NCI-H460 (cell line): ENCODE results near the gene DUSP22. TPM values are rescaled to one million over a fixed set of nuclear protein-coding genes. Genes with fewer than 3 reads are reported as not detected.
"Not testable (repeated sequence)": the region's sequence is repeated elsewhere in the genome, so short reads cannot be mapped to it uniquely, and the experiment has no call there.

Source experiments
- DNase-seq: peaks from one replicate; pipeline ENCODE4 v3.0.0-alpha.2; 2016; ENCODE audit warnings: low read depth; ENCODE audit errors: extremely low read depth
- total RNA-seq: library from RNA; depleted of rRNA; stranded (reverse); fragments of >200 nt; shearing (Covaris generic); gene quantifications from 2 replicates; pipeline ENCODE4 v1.2.3, GENCODE V29; 2014

Gene DUSP22
- total RNA-seq, 1 experiment from 2014 or later = 48.4 TPM

DNA sequence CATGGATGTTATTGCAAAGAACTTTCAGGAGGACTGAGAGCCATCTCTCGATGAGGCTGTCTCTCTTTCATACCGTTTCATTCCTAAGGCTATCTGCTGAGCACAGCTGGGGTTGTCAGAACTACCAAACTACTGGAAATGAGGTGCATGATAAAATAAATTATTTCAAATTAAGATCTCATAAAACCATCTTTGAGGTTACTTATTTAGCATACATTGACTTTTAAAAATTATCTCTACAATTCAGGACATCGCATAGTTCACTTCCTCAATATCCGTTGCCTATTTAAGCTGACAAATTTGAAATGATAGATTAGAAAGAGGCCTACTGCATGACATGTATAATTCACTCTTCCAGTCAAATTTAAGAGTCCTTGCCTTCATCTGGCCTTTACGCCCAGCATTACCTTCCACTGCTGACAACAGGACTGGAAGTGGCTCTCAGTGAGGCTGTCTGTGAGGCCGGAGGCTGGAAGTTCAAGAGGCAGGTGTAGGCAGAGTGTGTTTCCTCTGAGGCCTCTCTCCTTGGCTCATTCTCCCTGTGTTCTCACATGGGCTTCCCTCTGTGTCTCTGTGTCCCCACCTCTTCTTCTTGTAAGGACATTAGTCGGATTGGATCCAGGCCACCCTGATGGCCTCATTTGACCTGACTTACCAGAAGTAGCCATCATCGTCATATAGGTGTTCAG lies 12.8 kb upstream of the DUSP22 start:
- no peak for DNase-seq

DNA sequence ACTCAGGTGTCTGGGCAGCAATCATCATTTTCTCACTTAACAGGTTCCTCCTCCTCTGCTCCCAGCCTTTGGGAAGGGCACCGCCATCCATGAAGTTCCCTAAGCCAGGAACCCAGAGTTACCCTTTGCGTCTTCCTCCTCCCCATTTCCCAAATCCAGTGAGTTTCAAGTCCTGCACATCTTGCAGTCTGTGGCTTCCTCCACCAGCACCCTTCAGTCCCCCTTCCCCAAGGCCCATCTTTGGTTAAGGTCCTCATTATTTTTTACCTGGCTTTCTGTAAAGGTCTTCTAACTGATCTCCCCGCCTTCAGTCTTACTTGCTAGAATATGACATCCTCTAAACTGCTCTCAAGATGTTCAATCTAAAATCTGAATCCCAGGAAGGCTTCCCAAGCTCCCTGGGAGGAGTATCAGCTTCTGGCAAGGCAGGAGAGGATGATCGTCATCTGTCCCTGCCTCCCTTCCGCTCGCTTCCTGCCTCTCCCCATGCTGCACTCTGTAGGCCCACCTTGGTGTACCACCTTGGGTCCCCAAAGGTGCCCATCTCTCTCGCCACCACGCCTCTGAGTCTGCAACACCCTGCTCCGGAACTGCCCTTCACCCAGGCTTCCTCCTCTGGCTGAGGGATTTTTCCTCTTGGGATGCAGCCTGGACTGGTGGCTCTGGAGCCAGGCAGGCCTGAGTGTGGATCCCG lies 11.4 kb upstream of the DUSP22 start:
- no peak for DNase-seq

DNA sequence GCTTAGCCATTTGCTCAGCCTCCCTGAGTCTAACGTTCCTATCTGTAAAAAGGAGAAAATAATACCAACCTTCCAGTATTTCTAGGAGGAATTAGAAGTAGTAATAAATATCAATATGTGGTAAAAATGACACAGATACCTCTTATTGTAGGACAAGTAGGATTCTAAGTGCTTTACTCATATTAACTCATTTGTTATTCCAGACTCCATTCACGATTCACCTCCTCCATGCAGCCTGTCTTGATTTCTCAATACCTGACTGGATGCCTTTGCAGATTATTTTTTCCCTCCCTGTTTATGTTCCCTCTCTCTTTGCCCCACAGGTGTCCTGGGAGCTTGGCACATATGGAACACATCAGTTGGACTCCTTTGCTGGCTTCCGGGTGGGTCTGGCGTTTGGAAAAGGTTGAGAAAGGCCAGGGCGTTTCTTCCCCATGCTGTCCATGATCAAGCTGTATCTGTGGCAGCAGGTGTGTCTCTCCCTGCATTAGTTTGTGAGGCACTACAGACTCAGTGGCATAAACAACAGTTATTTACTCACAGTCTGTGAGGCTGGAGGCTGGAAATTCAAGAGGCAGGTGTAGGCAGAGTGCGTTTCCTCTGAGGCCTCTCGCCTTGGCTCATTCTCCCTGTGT lies 10.7 kb upstream of the DUSP22 start:
- no peak for DNase-seq

DNA sequence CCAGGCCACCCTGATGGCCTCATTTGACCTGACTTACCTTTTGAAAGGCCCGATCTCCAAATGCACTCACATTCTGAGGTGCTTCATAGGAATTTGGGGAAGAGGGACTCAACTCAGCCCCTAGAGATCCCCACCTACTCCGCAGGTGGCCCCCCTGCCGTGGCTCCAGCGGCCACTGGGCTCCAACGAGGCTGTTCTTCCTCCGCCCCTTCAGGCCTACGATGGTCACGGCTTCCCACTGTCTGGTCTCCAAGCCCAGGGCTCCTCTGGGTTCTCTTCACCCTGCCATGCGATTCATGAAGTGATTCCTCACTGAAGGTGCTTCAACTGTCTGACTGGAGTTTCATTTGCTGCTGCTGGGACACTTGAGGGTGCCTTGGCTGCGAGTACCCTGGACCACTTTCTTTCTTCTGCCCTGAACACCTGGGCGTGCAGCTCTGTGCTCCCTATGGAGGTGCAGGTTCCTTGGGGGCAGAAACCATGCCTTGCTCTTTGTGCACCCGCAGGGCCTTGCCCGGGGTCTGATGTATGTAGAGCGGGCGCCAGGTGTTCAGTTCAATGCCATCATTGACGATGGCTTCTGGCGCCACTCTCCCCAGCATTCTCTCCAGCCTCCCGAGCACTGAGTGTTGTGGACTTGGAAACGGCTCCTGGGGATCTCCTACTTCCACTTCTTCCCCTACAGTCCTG lies 10.0 kb upstream of the DUSP22 start:
- no peak for DNase-seq

DNA sequence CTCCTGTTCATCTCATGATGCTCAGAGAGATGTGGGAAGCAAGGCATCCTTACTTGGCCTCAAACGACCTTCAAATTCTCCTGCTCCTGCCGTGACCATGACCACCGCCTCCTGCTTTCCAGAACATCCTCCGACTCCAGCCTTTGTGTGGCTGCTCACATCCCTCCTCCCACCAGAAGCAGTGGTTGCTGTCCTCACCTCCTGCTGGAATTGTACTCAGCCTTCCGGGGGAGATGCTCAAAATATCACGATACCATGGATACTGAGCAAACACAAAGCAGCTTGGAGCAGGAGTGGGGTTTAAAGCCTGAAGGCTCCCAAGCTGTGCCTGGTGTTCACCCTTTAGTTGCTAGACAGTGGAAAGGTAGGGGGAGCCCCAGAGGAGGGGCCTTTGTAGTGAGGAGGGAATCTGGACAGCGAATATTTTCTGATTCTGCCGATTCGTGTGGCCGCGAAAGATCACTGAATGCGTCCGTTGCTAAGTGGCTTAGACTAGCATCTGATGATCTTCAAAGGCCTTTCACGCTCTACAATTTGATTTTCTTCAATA lies 9.3 kb upstream of the DUSP22 start:
- no peak for DNase-seq

DNA sequence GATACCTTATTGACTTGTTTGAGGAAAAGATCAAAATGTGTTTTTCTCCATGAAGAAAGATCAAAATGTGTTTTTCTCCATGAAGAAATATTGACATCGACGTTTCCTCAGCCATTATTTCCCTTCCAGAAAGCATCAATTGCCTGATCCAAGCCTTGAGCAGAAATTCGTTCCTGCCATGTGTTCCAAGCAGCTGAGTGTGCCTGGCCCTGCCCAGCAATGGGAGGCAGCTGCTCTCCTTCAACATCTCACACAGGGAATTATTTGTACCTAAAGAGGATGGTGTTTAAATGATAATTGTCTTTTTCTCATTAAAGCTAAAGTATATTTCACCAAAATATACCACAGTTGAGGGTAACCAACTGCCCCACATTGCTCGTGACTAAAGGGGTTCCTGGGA lies 7.8 kb upstream of the DUSP22 start:
- DNase-seq = no peak

DNA sequence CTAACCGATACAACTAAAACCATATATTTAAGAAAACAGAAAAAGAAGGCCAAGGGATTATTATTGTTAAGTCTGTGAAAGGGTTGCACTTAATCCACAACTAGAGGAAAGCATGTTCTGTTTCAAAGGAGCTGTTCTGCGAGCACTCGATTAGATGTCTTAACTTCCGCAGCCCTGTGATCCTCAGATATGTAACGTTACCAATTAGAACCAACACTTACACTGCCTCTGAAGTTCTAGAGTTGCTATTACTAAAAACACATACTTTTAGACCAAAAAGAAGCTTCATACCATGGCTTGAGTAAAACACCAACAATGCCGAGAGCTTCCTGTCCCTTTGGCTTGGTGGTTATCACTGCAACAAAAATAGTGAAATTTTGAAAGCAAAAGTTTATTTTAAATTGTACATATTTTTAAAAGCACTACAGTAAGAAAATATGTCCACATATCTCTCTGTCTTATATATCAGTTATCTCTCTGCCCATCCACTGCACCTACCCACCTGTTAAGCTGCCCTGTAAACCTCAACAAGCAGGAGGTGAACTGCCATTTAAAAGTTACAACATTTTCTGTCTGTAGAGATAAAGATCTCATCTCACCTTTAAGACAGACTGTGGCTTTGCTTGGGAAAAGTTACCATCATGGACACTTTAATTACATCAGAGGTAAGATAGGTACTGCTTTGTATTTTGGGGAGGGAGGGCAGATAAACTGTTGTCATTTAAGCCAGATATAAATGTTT lies 7.1 kb upstream of the DUSP22 start:
- no peak for DNase-seq

DNA sequence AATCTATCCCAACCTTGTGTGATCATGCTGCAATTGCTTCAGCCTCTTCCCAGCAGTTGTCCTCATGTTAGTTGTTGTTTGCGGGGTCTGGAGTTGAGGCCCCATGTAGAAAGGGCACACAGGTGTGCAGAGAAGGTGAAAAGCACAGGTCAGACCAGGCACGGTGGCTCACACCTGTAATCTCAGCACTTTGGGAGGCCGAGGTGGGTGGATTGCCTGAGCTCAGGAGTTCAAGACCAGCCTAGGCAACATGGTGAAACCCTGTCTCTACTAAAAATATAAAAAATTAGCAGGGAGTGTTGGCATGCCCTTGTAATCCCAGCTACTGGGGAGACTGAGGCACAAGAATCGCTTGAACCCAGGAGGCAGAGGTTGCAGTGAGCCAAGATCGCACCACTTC lies 6.4 kb upstream of the DUSP22 start:
- DNase-seq = not testable (repeated sequence)

DNA sequence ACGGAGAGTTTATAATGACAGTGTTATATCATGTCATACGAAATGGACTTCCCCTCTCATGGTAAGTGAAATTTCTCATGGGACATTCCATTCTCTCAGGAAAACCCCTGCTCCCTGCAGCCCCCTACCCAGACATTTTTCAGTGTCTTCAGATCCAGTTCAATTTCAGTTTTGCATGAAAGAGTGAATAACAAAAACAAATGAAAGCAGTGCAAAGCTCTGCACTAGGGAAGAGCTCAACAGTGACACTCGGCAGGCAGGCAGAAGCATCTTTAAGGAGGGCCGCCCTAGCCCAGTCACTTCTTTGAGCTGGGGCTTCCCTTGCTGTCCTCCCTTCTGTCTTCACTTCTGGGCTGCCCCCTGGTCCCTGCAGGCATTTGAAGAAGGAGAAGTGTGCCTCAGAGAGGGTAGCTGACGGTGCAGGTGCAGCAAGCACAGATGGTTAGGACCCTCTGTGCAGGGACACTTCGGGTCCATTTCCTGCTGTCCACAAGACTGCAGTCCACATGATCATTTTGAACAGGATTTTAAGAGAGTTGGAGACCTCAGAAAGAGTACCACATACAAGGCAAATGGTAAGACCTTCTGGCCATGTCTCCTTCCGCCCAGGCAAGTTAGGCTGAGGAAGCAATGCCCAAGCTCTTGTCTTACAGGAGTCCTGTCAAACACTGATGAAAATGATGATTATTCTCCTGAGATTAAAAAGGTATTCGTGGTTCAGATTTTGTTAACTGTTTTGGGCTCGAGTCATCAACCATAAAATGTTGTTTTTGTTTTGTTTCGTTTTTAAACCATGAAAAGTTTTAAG lies 5.4 kb upstream of the DUSP22 start:
- DNase-seq = no peak

DNA sequence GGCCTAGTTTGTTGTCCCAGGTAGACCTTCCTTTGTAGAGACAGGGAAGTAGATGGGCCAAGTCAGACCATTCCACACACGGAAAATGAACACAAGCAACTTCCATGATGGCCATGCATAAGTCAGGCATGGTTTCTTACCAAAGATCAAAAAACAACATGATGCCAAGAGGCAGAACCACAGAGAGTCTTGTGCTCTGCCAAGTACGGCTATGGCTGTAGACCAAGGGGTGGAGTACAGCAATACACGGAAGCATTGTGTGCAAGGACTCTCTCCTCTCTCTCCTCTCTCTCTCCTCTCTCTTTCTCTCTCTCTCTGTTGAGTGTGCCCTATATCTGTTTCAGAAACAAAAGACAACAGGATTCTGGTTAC lies 4.8 kb upstream of the DUSP22 start:
- no peak for DNase-seq

DNA sequence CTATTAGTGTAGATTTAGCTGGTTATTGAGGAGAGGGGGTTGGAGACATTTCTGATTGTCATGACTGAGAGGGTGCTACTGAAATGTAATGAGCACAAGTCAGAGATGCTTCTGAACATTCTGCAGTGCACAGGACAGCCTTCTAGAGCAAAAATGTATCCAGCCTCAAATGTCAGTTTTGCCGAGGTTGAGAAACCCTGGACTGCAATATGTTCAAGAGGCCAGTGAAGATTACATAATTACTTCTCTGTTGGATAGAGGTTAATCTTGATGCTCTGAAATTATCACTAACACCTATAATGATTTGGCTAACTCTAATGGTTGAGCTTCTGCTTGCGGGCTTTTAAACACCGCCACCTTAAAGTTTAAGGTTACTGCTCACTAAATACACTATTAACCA lies 3.4 kb upstream of the DUSP22 start:
- DNase-seq = no peak

DNA sequence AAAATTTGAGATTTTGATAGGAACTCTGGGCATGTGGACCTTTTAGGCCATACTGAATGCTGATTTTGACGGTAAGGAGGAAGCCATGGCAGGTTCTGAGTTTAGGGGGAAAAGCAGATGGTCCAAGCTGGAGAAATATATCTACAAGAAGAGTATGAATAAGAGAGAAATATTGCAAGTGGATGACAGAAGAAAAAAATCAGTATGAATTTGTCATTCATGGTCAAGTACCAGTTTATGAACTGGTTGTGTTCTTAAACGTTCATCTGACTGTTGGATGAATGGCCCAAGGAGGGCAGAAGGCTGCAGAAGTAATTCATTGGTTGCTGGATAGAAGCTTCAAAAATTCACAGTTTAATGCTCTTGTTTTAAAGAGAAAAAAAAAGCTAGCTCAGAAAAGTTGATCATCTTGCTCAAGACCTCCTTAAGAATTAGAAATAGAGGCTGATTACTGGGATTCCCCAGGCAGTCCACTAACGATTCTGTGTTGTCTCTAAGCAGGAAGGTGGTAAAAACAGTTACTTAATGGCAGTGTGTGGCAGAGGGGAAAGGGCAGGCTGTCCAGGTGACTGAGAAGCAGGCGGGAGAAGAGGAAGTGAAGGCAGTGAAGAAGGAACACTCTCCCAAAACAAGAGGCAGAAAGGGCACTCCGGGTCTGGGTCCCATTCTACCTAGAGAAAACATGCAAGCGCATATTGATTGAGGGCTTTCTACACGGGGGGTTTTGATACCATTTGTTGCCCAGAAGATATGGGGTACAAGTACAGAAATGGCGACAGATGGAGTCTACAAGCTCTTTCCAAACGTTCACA lies 2.0 kb upstream of the DUSP22 start:
- DNase-seq = no peak

DNA sequence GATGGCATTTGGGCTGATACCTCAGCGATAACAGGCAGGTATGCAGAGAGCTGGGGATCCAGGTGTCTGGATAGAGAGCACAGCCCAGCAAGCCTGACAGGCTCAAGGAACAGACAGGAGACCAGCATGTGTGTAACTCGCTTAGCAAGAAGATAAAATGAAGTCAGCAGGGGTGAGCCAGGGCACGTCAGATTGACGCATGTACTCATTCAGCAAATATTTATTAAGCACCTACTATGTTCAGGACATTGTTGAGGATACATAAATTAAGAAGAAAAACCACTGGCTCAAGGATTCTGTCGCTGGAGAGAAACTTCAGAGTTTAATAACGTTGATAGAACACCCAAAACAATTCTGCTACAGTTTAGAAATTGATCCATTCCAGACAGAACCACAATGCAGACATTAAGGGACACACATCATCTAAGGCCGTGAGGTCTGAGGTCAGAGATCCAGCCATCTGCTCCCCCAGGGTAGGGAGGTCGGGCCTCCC lies 1.0 kb upstream of the DUSP22 start:
- peak; percentile 19 for DNase-seq

DNA sequence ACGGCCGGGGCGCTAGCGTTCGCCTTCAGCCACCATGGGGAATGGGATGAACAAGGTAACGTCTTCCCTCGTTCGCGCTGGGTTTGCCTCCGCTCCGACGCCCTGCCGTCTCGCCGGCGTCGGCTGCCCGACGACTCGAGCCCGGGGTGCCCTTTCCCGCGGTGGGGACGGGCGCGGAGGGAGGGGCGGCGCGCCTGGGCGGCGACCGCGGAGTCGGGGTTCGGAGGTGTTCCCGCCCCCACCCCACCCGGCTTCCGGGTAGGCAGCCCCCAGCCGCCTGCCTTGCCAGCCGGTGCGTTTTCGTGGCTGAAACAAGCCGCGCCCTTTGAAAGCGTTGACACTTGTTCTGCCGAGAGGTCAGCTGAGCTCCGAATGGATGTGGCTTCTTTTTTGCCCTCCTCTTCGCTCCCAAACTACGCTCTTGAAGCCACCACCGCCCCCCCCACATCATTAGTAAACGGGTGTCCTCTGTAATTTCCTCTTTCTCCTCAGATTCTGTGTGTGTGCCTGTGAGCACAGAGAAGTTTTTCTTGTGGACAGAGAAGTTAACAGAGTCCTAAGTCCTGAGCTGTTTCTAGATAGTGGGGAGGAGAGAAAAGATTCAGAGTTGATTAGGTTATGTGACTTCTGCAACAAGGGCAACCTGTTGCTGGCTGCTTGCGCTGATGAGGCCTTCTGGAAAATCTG lies 362 bp downstream of the DUSP22 start:
- peak; percentile 49 for DNase-seq

DNA sequence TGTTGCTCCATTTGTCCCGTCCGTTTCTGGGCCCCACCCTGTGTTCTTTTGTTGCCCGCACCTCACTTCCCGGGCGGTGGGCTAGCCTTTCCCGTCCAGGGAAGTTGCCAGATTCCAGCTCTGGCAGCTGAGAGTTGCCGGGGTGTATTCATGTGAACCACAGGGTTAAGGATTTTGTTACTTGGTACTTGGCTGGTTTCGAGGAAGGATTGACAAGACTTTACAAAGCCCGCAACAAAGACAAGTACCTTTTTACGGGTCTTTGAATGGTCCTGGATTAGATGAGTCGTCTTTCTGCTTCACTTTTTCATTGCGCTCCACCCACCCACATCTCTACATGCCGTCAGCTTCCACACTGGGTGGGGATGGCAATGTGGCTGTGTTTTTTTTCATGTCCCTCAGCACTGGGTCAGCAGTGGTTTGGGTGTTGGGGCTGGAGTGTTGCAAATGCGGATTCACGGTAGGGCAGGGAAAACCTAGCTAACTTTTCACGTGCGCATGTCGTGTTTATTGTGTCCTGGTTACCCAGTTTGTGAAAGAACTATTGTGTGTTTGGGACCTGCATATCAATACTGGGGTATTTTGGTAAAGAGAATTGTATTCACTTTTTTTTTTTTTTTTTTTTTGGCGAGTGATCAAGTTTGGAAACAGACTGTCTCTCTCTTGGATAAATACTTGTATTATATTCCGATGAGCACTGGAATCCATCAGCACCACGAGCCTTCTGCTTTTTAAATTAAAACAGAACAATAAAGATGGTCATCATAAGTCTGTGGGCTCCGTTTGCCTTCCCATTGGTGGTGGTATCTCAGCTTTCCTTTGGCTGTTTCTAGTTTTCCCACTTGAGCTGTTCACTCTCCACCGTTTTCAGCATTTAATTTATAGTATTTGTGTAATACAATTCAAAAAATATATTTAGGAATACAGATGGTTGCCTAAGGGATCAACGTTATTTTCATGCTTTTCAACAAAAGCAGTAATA lies 1.2 kb downstream of the DUSP22 start:
- DNase-seq = peak; percentile 16

DNA sequence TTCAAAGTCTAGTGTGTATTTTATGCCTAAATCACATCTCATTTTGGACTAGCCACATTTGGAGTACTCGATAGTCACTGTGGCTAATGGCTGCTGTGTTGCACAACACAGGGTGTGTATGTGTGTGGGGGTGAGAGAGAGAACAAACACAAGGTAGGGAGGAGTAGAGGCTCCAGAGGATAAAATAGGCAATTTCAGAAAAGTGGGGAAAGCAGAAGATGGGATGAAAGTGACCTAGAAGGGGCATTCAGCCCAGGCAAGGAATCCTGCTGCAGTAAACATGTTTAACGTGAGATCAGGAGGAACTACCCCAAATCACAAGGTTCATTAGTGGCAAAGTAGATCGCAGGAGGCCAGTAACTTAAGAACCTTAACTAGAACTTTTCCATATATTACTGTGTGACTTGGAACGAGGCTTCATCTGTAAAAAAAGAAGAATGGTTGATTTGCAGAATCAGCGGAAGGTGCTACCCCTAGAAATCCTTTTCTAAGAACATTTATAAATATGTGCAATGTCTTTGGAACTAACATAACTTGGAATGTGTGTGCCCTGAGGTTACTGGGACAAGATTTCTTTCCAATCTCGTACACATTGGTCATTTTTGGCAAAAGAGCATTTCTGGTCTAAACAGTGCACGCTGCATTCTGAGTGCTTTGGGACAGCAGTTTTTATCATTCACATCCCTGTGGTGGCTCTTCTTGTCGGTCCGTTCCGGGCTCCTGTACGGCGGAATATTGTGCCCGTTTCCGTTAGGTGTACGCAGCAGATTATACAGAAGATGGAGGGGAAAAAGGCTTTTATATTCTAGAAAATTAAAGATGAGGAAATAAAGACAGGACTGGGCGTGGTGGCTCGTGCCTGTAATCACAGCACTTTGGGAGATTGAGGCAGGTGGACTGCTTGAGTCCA lies 2.6 kb downstream of the DUSP22 start:
- no peak for DNase-seq
